WTC11 (cell line): ENCODE data around the gene SKAP1. TPM values are rescaled to one million over a fixed set of nuclear protein-coding genes. Genes with fewer than 3 reads are reported as not detected.

Experiments used
- ATAC-seq: fragments of 200-7000 bp; cut with Tn5 transposase; 2 replicates; pipeline ENCODE4 v1.10.0; 2021; ENCODE audit warnings: mild to moderate bottlenecking, moderate library complexity
- CTCF ChIA-PET: fragments of 300-600 bp; sonication (Branson Sonifier 250); formaldehyde crosslinking; loops from one replicate; lab custom pipeline; 2021; ENCODE audit warnings: antibody characterized with exemption; lab: Charles Lee
- POLR2A ChIA-PET: fragments of 350-600 bp; sonication (Branson Sonifier 250); formaldehyde crosslinking; loops from one replicate; lab custom pipeline; 2021; ENCODE audit warnings: antibody characterized with exemption; lab: Charles Lee
- DNase-seq: peaks from one replicate; pipeline ENCODE4 v3.0.0; 2021; ENCODE audit warnings: low spot score
- H3K27ac Mint-ChIP-seq: 2 replicates; pipeline ENCODE4 v1.8.0; 2021; ENCODE audit warnings: mixed read lengths
- H3K27me3 Mint-ChIP-seq: 2 replicates; pipeline ENCODE4 v1.8.0; 2021; ENCODE audit warnings: low read depth, mild to moderate bottlenecking, moderate library complexity, mixed read lengths
- H3K36me3 Mint-ChIP-seq: 2 replicates; pipeline ENCODE4 v1.8.0; 2021; ENCODE audit warnings: mixed read lengths
- H3K4me1 Mint-ChIP-seq: 2 replicates; pipeline ENCODE4 v1.8.0; 2022; ENCODE audit warnings: mixed read lengths
- H3K4me3 Mint-ChIP-seq: 2 replicates; pipeline ENCODE4 v1.8.0; 2021; ENCODE audit warnings: mild to moderate bottlenecking, moderate library complexity, mixed read lengths
- H3K9me3 Mint-ChIP-seq: 2 replicates; pipeline ENCODE4 v1.8.0; 2021; ENCODE audit warnings: mixed read lengths
- AFF4 ChIP-seq: sonication (generic); formaldehyde crosslinking; IDR thresholded peaks from 2 replicates; pipeline ENCODE4 v1.8.1; 2023; ENCODE audit warnings: mild to moderate bottlenecking, missing genetic modification reagents, borderline replicate concordance
- ATF2 ChIP-seq: sonication (generic); formaldehyde crosslinking; IDR thresholded peaks from 2 replicates; pipeline ENCODE4 v1.8.1; 2022; ENCODE audit warnings: low read depth, missing genetic modification reagents, borderline replicate concordance
- CREB1 ChIP-seq: sonication (generic); formaldehyde crosslinking; IDR thresholded peaks from 2 replicates; pipeline ENCODE4 v1.8.0; 2023; ENCODE audit warnings: mild to moderate bottlenecking, missing genetic modification reagents
- ETV6 ChIP-seq: sonication (generic); formaldehyde crosslinking; IDR thresholded peaks from 2 replicates; pipeline ENCODE4 v1.8.1; 2022; ENCODE audit warnings: mild to moderate bottlenecking, missing genetic modification reagents
- FOXJ3 ChIP-seq: sonication (generic); formaldehyde crosslinking; IDR thresholded peaks from 2 replicates; pipeline ENCODE4 v1.9.0; 2021; ENCODE audit warnings: missing genetic modification reagents, mild to moderate bottlenecking, borderline replicate concordance
- FOXK1 ChIP-seq: sonication (generic); formaldehyde crosslinking; IDR thresholded peaks from 2 replicates; pipeline ENCODE4 v1.8.0; 2022; ENCODE audit warnings: mild to moderate bottlenecking, moderate library complexity, missing genetic modification reagents
- MAX ChIP-seq: sonication (generic); formaldehyde crosslinking; IDR thresholded peaks from 2 replicates; pipeline ENCODE4 v1.8.0; 2022; ENCODE audit warnings: mild to moderate bottlenecking, missing genetic modification reagents
- NFATC4 ChIP-seq: fragments of 250-450 bp; sonication (Bioruptor Pico); IDR thresholded peaks from 2 replicates; pipeline ENCODE4 v1.9.0; 2021; ENCODE audit warnings: mild to moderate bottlenecking
- NFYB ChIP-seq: sonication (generic); formaldehyde crosslinking; conservative IDR thresholded peaks from 2 replicates; pipeline ENCODE4 v1.8.0; 2022; ENCODE audit warnings: low read depth, missing genetic modification reagents
- RELA ChIP-seq: sonication (generic); formaldehyde crosslinking; IDR thresholded peaks from 2 replicates; pipeline ENCODE4 v1.8.1; 2022; ENCODE audit warnings: missing genetic modification reagents, mild to moderate bottlenecking, borderline replicate concordance
- SMAD4 ChIP-seq: sonication (generic); formaldehyde crosslinking; IDR thresholded peaks from 2 replicates; pipeline ENCODE4 v1.8.0; 2022; ENCODE audit warnings: mild to moderate bottlenecking, missing genetic modification reagents
- STAT6 ChIP-seq: sonication (generic); formaldehyde crosslinking; conservative IDR thresholded peaks from 2 replicates; pipeline ENCODE4 v1.8.1; 2023; ENCODE audit warnings: mild to moderate bottlenecking, low read depth, missing genetic modification reagents, moderate library complexity
- USF2 ChIP-seq: sonication (generic); formaldehyde crosslinking; IDR thresholded peaks from 2 replicates; pipeline ENCODE4 v1.8.1; 2023; ENCODE audit warnings: mild to moderate bottlenecking, missing genetic modification reagents, moderate library complexity
- ZNF512 ChIP-seq: sonication (generic); formaldehyde crosslinking; IDR thresholded peaks from 2 replicates; pipeline ENCODE4 v1.8.1; 2022; ENCODE audit warnings: missing genetic modification reagents, borderline replicate concordance
- ZNF532 ChIP-seq: fragments of 250-450 bp; sonication (Bioruptor Pico); IDR thresholded peaks from 2 replicates; pipeline ENCODE4 v1.9.0; 2021; ENCODE audit warnings: mild to moderate bottlenecking, borderline replicate concordance
- total RNA-seq: library from RNA; stranded (reverse); gene quantifications from 3 replicates; pipeline ENCODE4 v1.2.3, GENCODE V29; 2021

The SKAP1 gene
- total RNA-seq, 1 experiment from 2014 or later, result not detected

GRCh38 chr17:48258331-48258730 is 171.7 kb downstream of the SKAP1 start:
- ATAC-seq, result no peak
- POLR2A ChIA-PET, result no interaction called here
- no peak for DNase-seq
- TF ChIP-seq FOXJ3 (CRISPR knock-in tag) (no peak), CREB1 (CRISPR knock-in tag) (no peak), ATF2 (CRISPR knock-in tag) (no peak), RELA (CRISPR knock-in tag) (no peak), ETV6 (CRISPR knock-in tag) (no peak), ZNF512 (CRISPR knock-in tag) (no peak), MAX (CRISPR knock-in tag) (no peak), NFYB (CRISPR knock-in tag) (no peak), STAT6 (CRISPR knock-in tag) (no peak), AFF4 (no peak)
- H3K27ac Mint-ChIP-seq, result no peak overlapping the region
- H3K27me3 Mint-ChIP-seq, result peaks cover 6% of the 10 kb centered on the region
- no peaks in the 10 kb centered on the region for H3K36me3 Mint-ChIP-seq
- no peaks in the 10 kb centered on the region for H3K9me3 Mint-ChIP-seq
- CTCF ChIA-PET, result interaction anchor here (1.3 to 2.2 kb wide), 3 partner anchors 14 to 42 kb away, joined by 3 to 37 read pairs (median 8); no protein-coding TSS in a partner anchor
- no peak overlapping the region for H3K4me3 Mint-ChIP-seq
- peaks cover 35% of the 10 kb centered on the region for H3K4me1 Mint-ChIP-seq

GRCh38 chr17:48255759-48256158 is 174.3 kb downstream of the SKAP1 start:
- no peak for ATAC-seq
- peaks cover 34% of the 10 kb centered on the region for H3K4me1 Mint-ChIP-seq
- H3K9me3 Mint-ChIP-seq, result no peaks in the 10 kb centered on the region
- no peak overlapping the region for H3K4me3 Mint-ChIP-seq
- no peak for DNase-seq
- H3K27ac Mint-ChIP-seq, result no peak overlapping the region
- no peaks in the 10 kb centered on the region for H3K36me3 Mint-ChIP-seq
- peaks cover 11% of the 10 kb centered on the region for H3K27me3 Mint-ChIP-seq
- POLR2A ChIA-PET, result no interaction called here
- CTCF ChIA-PET, result interaction anchor here (1.3 to 3.2 kb wide), 4 partner anchors 10 to 96 kb away, joined by 4 to 9 read pairs (median 6); no protein-coding TSS in a partner anchor
- TF ChIP-seq SMAD4 (no peak), USF2 (CRISPR knock-in tag) (no peak), ZNF532 (CRISPR knock-in tag) (no peak), AFF4 (no peak), NFATC4 (CRISPR knock-in tag) (no peak), FOXK1 (CRISPR knock-in tag) (no peak)
